Measurements from ENCODE around the gene OR1B1. TPM values are rescaled to one million over a fixed set of nuclear protein-coding genes. Genes with fewer than 3 reads are reported as not detected.
"Not testable (repeated sequence)": the region's sequence is repeated elsewhere in the genome, so short reads cannot be mapped to it uniquely, and the experiment has no call there.

The OR1B1 gene
- total and polyA plus RNA-seq, 2 experiments from 2014 or later: not detected

GRCh38 chr9:122605691-122606090 lies 51.7 kb downstream of the OR1B1 start:
- no peak overlapping the region for H3K27ac ChIP-seq
- no peaks in the 10 kb centered on the region for H3K27me3 ChIP-seq
- H3K9me2 ChIP-seq (replicated peaks; ENCODE audit: insufficient read depth): no peaks in the 10 kb centered on the region
- 45% methylated on average over 1 of the region's 1 CpG for WGBS (ENCODE audit: low lambda C conversion rate, missing lambda C conversion rate)
- DNase-seq (ENCODE audit: low spot score): no peak
- H3K4me1 ChIP-seq (ENCODE audit: insufficient read depth): no peaks in the 10 kb centered on the region
- TF ChIP-seq EZH2 (IDR thresholded peaks at IDR 0.05; ENCODE audit: borderline replicate concordance) (no peak), EZH2phosphoT487 (IDR thresholded peaks at IDR 0.05; ENCODE audit: low read depth, severe bottlenecking, unreplicated experiment) (no peak), CTCF (IDR thresholded peaks at IDR 0.05; ENCODE audit: poor library complexity) (no peak)
- H3K79me2 ChIP-seq: no peaks in the 10 kb centered on the region
- no peaks in the 10 kb centered on the region for H4K20me1 ChIP-seq (ENCODE audit: insufficient read depth, poor library complexity, severe bottlenecking)
- no peak overlapping the region for H2AFZ ChIP-seq
- no peaks in the 10 kb centered on the region for H3K36me3 ChIP-seq (replicated peaks; ENCODE audit: insufficient read depth, low read depth)
- no peak overlapping the region for H3K4me3 ChIP-seq
- H3K9me3 ChIP-seq (ENCODE audit: low read depth): no peaks in the 10 kb centered on the region
- H3K4me2 ChIP-seq: no peak overlapping the region

GRCh38 chr9:122583284-122583683 lies 74.1 kb downstream of the OR1B1 start, which contains the start of gene OR1L8:
OR1L8 (minus strand) TSS chr9:122583384; CDS start chr9:122568477, 14,907 bp downstream.
- H3K27ac ChIP-seq; H4K20me1 ChIP-seq (ENCODE audit: insufficient read depth, poor library complexity, severe bottlenecking); DNase-seq (ENCODE audit: low spot score); H3K4me1 ChIP-seq (ENCODE audit: insufficient read depth); H3K4me2 ChIP-seq; H3K79me2 ChIP-seq; H2AFZ ChIP-seq; H3K9me2 ChIP-seq (replicated peaks; ENCODE audit: insufficient read depth); H3K27me3 ChIP-seq; H3K4me3 ChIP-seq; H3K9me3 ChIP-seq (ENCODE audit: low read depth); H3K36me3 ChIP-seq (replicated peaks; ENCODE audit: insufficient read depth, low read depth): not testable (repeated sequence)
- WGBS (ENCODE audit: low lambda C conversion rate, missing lambda C conversion rate): 85% methylated on average over 8 of the region's 8 CpGs

GRCh38 chr9:122580360-122580759 lies 77.1 kb downstream of the OR1B1 start:
- H3K27ac ChIP-seq: no peak overlapping the region
- H3K9me2 ChIP-seq (replicated peaks; ENCODE audit: insufficient read depth): no peaks in the 10 kb centered on the region
- H4K20me1 ChIP-seq (ENCODE audit: insufficient read depth, poor library complexity, severe bottlenecking): no peaks in the 10 kb centered on the region
- no peaks in the 10 kb centered on the region for H3K36me3 ChIP-seq (replicated peaks; ENCODE audit: insufficient read depth, low read depth)
- no peaks in the 10 kb centered on the region for H3K4me1 ChIP-seq (ENCODE audit: insufficient read depth)
- no peak for DNase-seq (ENCODE audit: low spot score)
- no peaks in the 10 kb centered on the region for H3K79me2 ChIP-seq
- H3K4me3 ChIP-seq: no peak overlapping the region
- H3K27me3 ChIP-seq: no peaks in the 10 kb centered on the region
- H2AFZ ChIP-seq: no peak overlapping the region
- no peak for TF ChIP-seq EZH2phosphoT487 (IDR thresholded peaks at IDR 0.05; ENCODE audit: low read depth, severe bottlenecking, unreplicated experiment)
- TF ChIP-seq EZH2 (IDR thresholded peaks at IDR 0.05; ENCODE audit: borderline replicate concordance): no peak
- TF ChIP-seq CTCF (IDR thresholded peaks at IDR 0.05; ENCODE audit: poor library complexity): no peak
- H3K4me2 ChIP-seq: no peak overlapping the region
- WGBS (ENCODE audit: low lambda C conversion rate, missing lambda C conversion rate): 79% methylated on average over 3 of the region's 3 CpGs
- H3K9me3 ChIP-seq (ENCODE audit: low read depth): no peaks in the 10 kb centered on the region

GRCh38 chr9:122579874-122580273 lies 77.6 kb downstream of the OR1B1 start:
- no peak for DNase-seq (ENCODE audit: low spot score)
- H3K79me2 ChIP-seq: no peaks in the 10 kb centered on the region
- no peak overlapping the region for H2AFZ ChIP-seq
- H3K27ac ChIP-seq: no peak overlapping the region
- TF ChIP-seq EZH2phosphoT487 (IDR thresholded peaks at IDR 0.05; ENCODE audit: low read depth, severe bottlenecking, unreplicated experiment) (no peak), CTCF (IDR thresholded peaks at IDR 0.05; ENCODE audit: poor library complexity) (no peak), EZH2 (IDR thresholded peaks at IDR 0.05; ENCODE audit: borderline replicate concordance) (no peak)
- H4K20me1 ChIP-seq (ENCODE audit: insufficient read depth, poor library complexity, severe bottlenecking): no peaks in the 10 kb centered on the region
- no peaks in the 10 kb centered on the region for H3K9me3 ChIP-seq (ENCODE audit: low read depth)
- H3K36me3 ChIP-seq (replicated peaks; ENCODE audit: insufficient read depth, low read depth): no peaks in the 10 kb centered on the region
- no peaks in the 10 kb centered on the region for H3K4me1 ChIP-seq (ENCODE audit: insufficient read depth)
- no peak overlapping the region for H3K4me2 ChIP-seq
- H3K4me3 ChIP-seq: no peak overlapping the region
- no peaks in the 10 kb centered on the region for H3K27me3 ChIP-seq
- H3K9me2 ChIP-seq (replicated peaks; ENCODE audit: insufficient read depth): no peaks in the 10 kb centered on the region
- 53% methylated on average over 5 of the region's 5 CpGs for WGBS (ENCODE audit: low lambda C conversion rate, missing lambda C conversion rate)

Other genes starting within 250 kb of the OR1B1 start
- gene OR1J1, start 179.7 kb downstream of the OR1B1 start, total RNA-seq: not detected in 2 replicates
- not detected in 2 replicates for gene OR1J1, start 179.7 kb downstream of the OR1B1 start, polyA plus RNA-seq
- gene OR1J2, start 146.8 kb downstream of the OR1B1 start, total RNA-seq: not detected in 2 replicates
- not detected in 2 replicates for gene OR1J2, start 146.8 kb downstream of the OR1B1 start, polyA plus RNA-seq
- not detected in 2 replicates for gene OR1J4, start 138.5 kb downstream of the OR1B1 start, total RNA-seq
- gene OR1J4, start 138.5 kb downstream of the OR1B1 start, polyA plus RNA-seq: not detected in 2 replicates
- gene OR1N1, start 130.3 kb downstream of the OR1B1 start, total RNA-seq: not detected in 2 replicates
- gene OR1N1, start 130.3 kb downstream of the OR1B1 start, polyA plus RNA-seq: not detected in 2 replicates
- not detected in 2 replicates for gene OR1N2, start 104.5 kb downstream of the OR1B1 start, total RNA-seq
- gene OR1N2, start 104.5 kb downstream of the OR1B1 start, polyA plus RNA-seq: not detected in 2 replicates
- gene OR1L8, start 74.2 kb downstream of the OR1B1 start, total RNA-seq: not detected in 2 replicates
- not detected in 2 replicates for gene OR1L8, start 74.2 kb downstream of the OR1B1 start, polyA plus RNA-seq
- not detected in 2 replicates for gene OR1Q1, start 42.9 kb downstream of the OR1B1 start, total RNA-seq
- not detected in 2 replicates for gene OR1Q1, start 42.9 kb downstream of the OR1B1 start, polyA plus RNA-seq
- gene OR1L1, start 4.1 kb upstream of the OR1B1 start, total RNA-seq: not detected in 2 replicates
- gene OR1L1, start 4.1 kb upstream of the OR1B1 start, polyA plus RNA-seq: not detected in 2 replicates
- not detected in 2 replicates for gene OR1L3, start 17.5 kb upstream of the OR1B1 start, total RNA-seq
- not detected in 2 replicates for gene OR1L3, start 17.5 kb upstream of the OR1B1 start, polyA plus RNA-seq
- not detected in 2 replicates for gene OR1L4, start 66.4 kb upstream of the OR1B1 start, total RNA-seq
- gene OR1L4, start 66.4 kb upstream of the OR1B1 start, polyA plus RNA-seq: not detected in 2 replicates
- not detected in 2 replicates for gene OR1L6, start 84.7 kb upstream of the OR1B1 start, total RNA-seq
- not detected in 2 replicates for gene OR1L6, start 84.7 kb upstream of the OR1B1 start, polyA plus RNA-seq
- not detected in 2 replicates for gene OR5C1, start 131.3 kb upstream of the OR1B1 start, total RNA-seq
- gene OR5C1, start 131.3 kb upstream of the OR1B1 start, polyA plus RNA-seq: not detected in 2 replicates
- not detected in 2 replicates for gene OR1K1, start 142.5 kb upstream of the OR1B1 start, total RNA-seq
- not detected in 2 replicates for gene OR1K1, start 142.5 kb upstream of the OR1B1 start, polyA plus RNA-seq
- 24.8 and 28.1 TPM in 2 replicates for gene PDCL, start 171.0 kb upstream of the OR1B1 start, total RNA-seq
- 11.8 and 16.1 TPM in 2 replicates for gene PDCL, start 171.0 kb upstream of the OR1B1 start, polyA plus RNA-seq
- 42.7 and 43.7 TPM in 2 replicates for gene RC3H2, start 247.7 kb upstream of the OR1B1 start, total RNA-seq
- 17.8 and 22.3 TPM in 2 replicates for gene RC3H2, start 247.7 kb upstream of the OR1B1 start, polyA plus RNA-seq

Data from hepatocyte (in vitro differentiated cells).